Ovary (tissue), 9 donors: Measurements from ENCODE around the gene FBXL15. TPM values are rescaled to one million over a fixed set of nuclear protein-coding genes. Genes with fewer than 3 reads are reported as not detected.

ENCODE experiments used
- DNase-seq, 5 donors: peaks; one replicate each; pipeline ENCODE4 v3.0.0-alpha.2; 2019 to 2020
- H3K27ac ChIP-seq, 2 donors: fragments of 200-600 bp; one replicate each; pipeline versions ENCODE4 v1.5.1 to v1.8.0; 2019 to 2022
- H3K27me3 ChIP-seq: fragments of 200-600 bp; one replicate; pipeline ENCODE4 v1.8.0; 2022
- H3K36me3 ChIP-seq: fragments of 200-600 bp; sonication (generic); one replicate; pipeline ENCODE4 v1.5.1; 2019
- H3K4me1 ChIP-seq: one replicate; pipeline ENCODE4 v1.8.1; 2013; ENCODE audit warnings: mild to moderate bottlenecking, moderate library complexity; ENCODE audit not compliant: insufficient read depth
- H3K4me3 ChIP-seq: fragments of 200-600 bp; sonication (generic); one replicate; pipeline ENCODE4 v1.5.1; 2017
- H3K9me3 ChIP-seq, 2 donors: fragments of 200-600 bp in 1 of 2; sonication (generic) in 1 of 2; one replicate each; pipeline versions ENCODE4 v1.5.1 to v1.8.1; 2013 to 2019; ENCODE audit warnings: mild to moderate bottlenecking in 1 of 2, moderate library complexity in 1 of 2
- CTCF ChIP-seq, 3 donors: fragments of 450-650 bp in 2 of 3; fragments of 200-600 bp in 1 of 3; IDR thresholded peaks; one replicate each; pipeline versions ENCODE4 v1.5.1 to v1.8.0; 2016 to 2022; ENCODE audit warnings: antibody characterized with exemption in 3 of 3, mild to moderate bottlenecking in 1 of 3
- EP300 ChIP-seq: sonication (generic); formaldehyde crosslinking; IDR thresholded peaks from one replicate; pipeline ENCODE4 v1.6.1; 2017; ENCODE audit warnings: antibody characterized with exemption
- POLR2A ChIP-seq: fragments of 450-650 bp; IDR thresholded peaks from one replicate; pipeline ENCODE4 v1.6.1; 2017; ENCODE audit warnings: antibody characterized with exemption, mild to moderate bottlenecking, moderate library complexity
- WGBS, 3 donors: extraction: QIAGEN DNeasy Blood & Tissue Kit in 1 of 3; methylation state at CpG; one replicate each; pipeline versions ENCODE4 v1.1.5 to v1.1.7; 2013 to 2017; 5-methylcytosine and 5-hydroxymethylcytosine counted together
- intact Hi-C, 4 donors: fragments of 100-400 bp; cut with DNase I; formaldehyde crosslinking; loops; one replicate each; pipeline versions ENCODE4 v1.11.0 to v1.15.1; 2022 to 2023
- polyA plus RNA-seq, 2 donors: library from polyadenylated mRNA; stranded (reverse); fragments of 200-250 nt in 1 of 2; fragments of 350-450 nt in 1 of 2; fragmentation: Illumina TruSeq in 1 of 2; extraction: RNeasy Lipid Tissue Mini Kit (QIAGEN cat#74804) in 1 of 2; gene quantifications; one replicate each; pipeline ENCODE4 v1.2.3, GENCODE V29; 2013 to 2014
- total RNA-seq, 7 donors: library from RNA; depleted of rRNA in 2 of 7; stranded (reverse); fragments of >200 nt in 2 of 7; fragmentation: NEBNext Ultra II Directional in 3 of 7; extraction: Animal tissue kit (Norgen Biotek cat#: 25700) in 3 of 7; gene quantifications; one replicate each; pipeline versions ENCODE4 v1.1.0 to v1.2.4, GENCODE V29; 2016 to 2023
- donor health status: DM: no; HTN: no; CAD: no; lungs with moderate emphysema.
- donor health status: DM: no; HTN: no; CAD: no.
- donor health status: Bipolar disorder and iron deficiency.
- donor health status: DM: yes; HTN: yes; CAD: no.
- donor health status: DM: no; HTN: no; CAD: no.
- donor health status: DM: yes; HTN: yes; CAD: no.

Gene FBXL15
- total and polyA plus RNA-seq, 9 donors: 0.25 to 31.1 (median 19.2) TPM

- peaks cover 6% of the 10 kb centered on the region for H3K4me1 ChIP-seq
- intact Hi-C loops: loop anchor here in 2 of 4 donors (5.0 to 10.0 kb wide), 2 partner anchors 188 to 191 kb away; no protein-coding TSS in a partner anchor
- peak; percentile 92 to 96 (median 94) for DNase-seq
These were observed 26.4 kb upstream of the FBXL15 start for GRCh38 chr10:102394079-102394800.

GRCh38 chr10:102394801-102395399 is 25.7 kb upstream of the FBXL15 start:
- Histone ChIP-seq H3K4me1 (peaks cover 9% of the 10 kb centered on the region), H3K27ac (peak overlapping the region; percentile 92 to 97), H3K36me3 (no peaks in the 10 kb centered on the region), H3K9me3 (no peaks in the 10 kb centered on the region), H3K4me3 (peak overlapping the region; percentile 75), H3K27me3 (no peaks in the 10 kb centered on the region)
- TF ChIP-seq POLR2A (no peak), CTCF (IDR thresholded peaks at IDR 0.05) (no peak), EP300 (no peak)
- WGBS, 3 donors: 1% methylated on average over 35 of the region's 35 CpGs
- DNase-seq: peak in 1 of 5 donors; percentile 67
- intact Hi-C loops: loop anchor here in 2 of 4 donors (5.0 to 10.0 kb wide), 3 partner anchors 87 to 190 kb away; no protein-coding TSS in a partner anchor

More at GRCh38 chr10:102394079-102394800, 26.4 kb upstream of the FBXL15 start:
- Histone ChIP-seq H3K27ac (peak overlapping the region; percentile 92 to 97), H3K27me3 (no peaks in the 10 kb centered on the region), H3K9me3 (no peaks in the 10 kb centered on the region), H3K4me3 (peak overlapping the region; percentile 75), H3K36me3 (no peaks in the 10 kb centered on the region)
- 0 to 1% (median 0%) methylated on average over 62 to 71 of the region's 71 CpGs for WGBS, 3 donors
- TF ChIP-seq EP300: peak; percentile 71
- peak; percentile 96 to 99 (median 99) for TF ChIP-seq CTCF (IDR thresholded peaks at IDR 0.05)
- TF ChIP-seq POLR2A: peak; percentile 86

GRCh38 chr10:102395400-102396316 is 25.0 kb upstream of the FBXL15 start, which contains the start of gene NFKB2:
Gene NFKB2 (plus strand): TSS chr10:102395705. CDS start chr10:102395960, 255 bp downstream.
- TF ChIP-seq CTCF (IDR thresholded peaks at IDR 0.05) (no peak), POLR2A (peak; percentile 92), EP300 (peak; percentile 80)
- H3K27me3 ChIP-seq: no peaks in the 10 kb centered on the region
- intact Hi-C loops: loop anchor here in 1 of 4 donors (5.0 to 10.0 kb wide), 2 partner anchors 87 to 189 kb away; no protein-coding TSS in a partner anchor
- peak within 1 kb of the TSS; percentile 92 to 97 for H3K27ac ChIP-seq
- peaks cover 11% of the 10 kb centered on the region for H3K4me1 ChIP-seq
- peak within 1 kb of the TSS; percentile 75 for H3K4me3 ChIP-seq
- WGBS, 3 donors: 0 to 1% (median 0%) methylated on average over 35 to 42 of the region's 42 CpGs
- no peaks in the 10 kb centered on the region for H3K9me3 ChIP-seq
- H3K36me3 ChIP-seq: no peaks in the 10 kb centered on the region
- peak; percentile 88 to 95 (median 94) for DNase-seq

- TF ChIP-seq POLR2A (no peak), EP300 (no peak), CTCF (IDR thresholded peaks at IDR 0.05) (no peak)
- no peak for DNase-seq
- Histone ChIP-seq H3K9me3 (no peaks in the 10 kb centered on the region), H3K4me3 (peak overlapping the region; percentile 75), H3K27me3 (no peaks in the 10 kb centered on the region), H3K36me3 (no peaks in the 10 kb centered on the region), H3K27ac (peak overlapping the region; percentile 92 to 97), H3K4me1 (peaks cover 11% of the 10 kb centered on the region)
- intact Hi-C loops: loop anchor here in 1 of 4 donors (5.0 to 10.0 kb wide), 2 partner anchors 86 to 189 kb away; no protein-coding TSS in a partner anchor
- WGBS, 3 donors: 35 to 37% (median 35%) methylated on average over 4 of the region's 4 CpGs
These were observed 24.4 kb upstream of the FBXL15 start for GRCh38 chr10:102396317-102396650.
